HG03064 (cell line): ENCODE measurements around the gene APBB1IP.

Experiments
- ATAC-seq: cut with Tn5 transposase; IDR thresholded peaks from one replicate; pipeline ENCODE4 v1.9.1; 2021; ENCODE audit warnings: low read depth; ENCODE audit not compliant: unreplicated experiment

Gene APBB1IP

DNA sequence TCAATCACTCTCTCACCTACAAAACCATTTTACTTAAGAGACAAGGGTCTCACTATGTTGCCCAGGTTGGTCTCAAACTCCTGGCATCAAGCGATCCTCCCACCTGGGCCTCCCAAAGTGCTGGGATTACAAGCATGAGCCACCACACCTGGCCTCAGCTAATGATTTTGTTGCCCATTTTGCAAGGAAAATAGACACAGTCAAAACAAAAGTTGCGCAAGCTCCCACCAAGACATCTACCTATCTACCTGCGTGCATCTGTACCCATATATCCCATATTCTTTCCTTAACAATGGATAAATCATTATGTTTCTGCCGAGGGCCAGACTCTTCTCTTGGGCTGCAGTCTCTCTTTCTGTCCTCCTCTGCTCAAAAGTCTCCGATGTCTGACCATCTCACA is 67.3 kb downstream of the APBB1IP start:
- ATAC-seq = no peak

GRCh38 chr10:26506736-26507135 is 68.6 kb downstream of the APBB1IP start:
- ATAC-seq = no peak

DNA sequence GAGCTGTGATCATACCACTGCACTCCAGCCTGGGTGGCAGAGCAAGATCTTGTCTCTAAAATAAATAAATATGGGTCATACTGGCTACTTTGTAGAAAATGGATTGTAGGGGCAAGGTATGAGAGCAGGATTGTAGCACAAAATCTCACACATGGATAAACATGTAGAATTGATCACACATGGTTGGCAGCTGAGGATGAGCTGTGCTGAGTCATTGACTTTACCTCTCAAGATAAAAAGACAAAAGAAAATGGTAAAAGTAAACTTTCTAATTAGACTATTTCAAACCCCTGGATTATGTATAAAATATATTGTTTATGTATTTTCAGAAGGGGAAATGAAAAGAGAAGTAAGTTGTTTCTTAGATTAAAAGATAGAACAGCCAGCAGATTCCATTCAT is 69.3 kb downstream of the APBB1IP start:
- no peak for ATAC-seq

- no peak for ATAC-seq
Observed at GRCh38 chr10:26508016-26508415, 69.9 kb downstream of the APBB1IP start.

DNA sequence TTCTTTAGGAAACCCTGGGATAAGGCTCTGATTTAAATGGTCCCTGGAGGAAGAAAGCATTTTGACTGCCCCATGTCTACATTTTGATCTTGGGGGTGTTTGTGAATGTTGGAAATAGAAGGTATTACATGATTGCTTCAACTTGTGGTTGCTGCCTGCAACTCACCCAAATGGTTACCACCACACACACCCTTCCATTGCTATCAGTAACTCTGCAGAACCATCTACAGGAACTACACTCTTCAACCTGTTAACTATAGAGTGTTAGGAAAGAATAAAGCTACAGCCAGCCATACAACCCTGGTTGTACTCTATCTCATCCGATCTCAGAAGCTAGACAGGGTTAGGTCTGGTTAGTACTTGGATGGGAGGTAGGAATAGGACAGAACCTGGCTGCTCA is 71.2 kb downstream of the APBB1IP start:
- ATAC-seq = no peak

DNA sequence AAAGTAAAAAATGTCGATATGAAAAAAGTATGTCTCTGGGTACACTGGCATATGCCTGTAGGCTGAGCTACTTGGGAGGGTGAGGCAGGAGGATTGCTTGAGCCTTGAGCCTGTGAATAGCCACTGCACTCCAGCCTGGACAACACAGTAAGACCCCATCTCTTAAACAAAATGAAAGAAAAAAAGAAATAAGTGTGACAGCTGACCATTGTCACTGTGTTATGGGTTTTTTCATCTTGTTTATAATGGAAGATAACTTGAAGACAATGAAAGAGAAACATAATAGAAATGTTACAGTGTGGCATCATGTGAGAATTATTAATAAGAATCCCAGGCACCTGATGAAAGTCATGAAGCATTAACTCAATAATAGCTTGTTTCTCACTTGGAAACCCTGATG is 75.0 kb downstream of the APBB1IP start:
- ATAC-seq = no peak

- no peak for ATAC-seq
Observed at GRCh38 chr10:26516540-26517101, 78.5 kb downstream of the APBB1IP start.

DNA sequence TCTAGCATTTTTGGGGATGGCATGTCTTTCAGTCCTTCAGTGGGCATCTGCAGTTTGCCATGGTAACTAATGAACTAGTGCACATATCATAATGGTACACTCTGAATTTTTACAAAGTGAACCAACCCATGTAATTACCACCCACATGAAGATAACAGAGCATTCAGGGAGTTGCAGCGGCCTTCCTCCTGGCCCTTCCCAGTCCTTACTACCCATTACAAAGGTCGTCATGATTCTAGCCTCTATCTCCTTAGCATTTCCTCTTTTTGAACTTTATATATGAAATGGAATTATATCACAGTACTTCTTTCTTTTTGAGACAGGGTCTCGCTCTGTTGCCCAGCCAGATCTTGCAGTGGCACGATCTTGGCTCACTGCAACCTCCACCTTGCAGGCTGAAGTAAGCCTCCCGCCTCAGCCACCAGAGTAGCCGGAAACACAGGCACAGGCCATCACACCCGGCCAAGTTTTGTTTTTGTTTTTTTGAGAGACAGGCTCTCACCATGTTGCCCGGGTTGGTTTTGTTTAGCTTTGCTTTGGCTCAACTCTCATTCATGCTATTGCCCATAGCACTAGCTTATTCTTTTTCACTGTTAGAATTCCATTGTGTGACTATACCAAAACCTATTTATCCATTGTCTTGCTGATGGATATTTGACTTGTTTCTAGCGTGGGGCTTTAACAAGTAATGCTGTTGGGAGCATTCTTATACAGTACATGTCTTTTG is 79.2 kb downstream of the APBB1IP start:
- no peak for ATAC-seq

DNA sequence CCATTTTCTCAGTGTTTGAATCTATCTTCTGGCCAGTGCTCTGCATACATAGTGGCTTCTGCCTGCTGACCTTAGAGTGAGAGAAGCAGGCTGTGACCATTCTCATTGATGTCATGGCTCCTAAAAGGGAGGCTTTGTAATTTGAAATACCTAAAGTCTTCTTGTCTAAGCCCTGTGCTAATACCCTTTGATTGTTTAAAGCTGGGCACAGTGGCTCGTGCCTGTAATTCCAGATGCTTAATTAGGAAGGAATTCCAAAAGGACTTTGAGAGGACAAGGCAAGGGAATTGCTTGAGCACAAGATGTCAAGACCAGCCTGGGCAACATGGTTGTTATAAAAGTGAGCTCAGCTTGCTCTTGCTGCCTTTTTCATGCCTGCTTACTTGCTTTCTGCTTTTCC is 81.7 kb downstream of the APBB1IP start:
- no peak for ATAC-seq

GRCh38 chr10:26520575-26520974 is 82.4 kb downstream of the APBB1IP start:
- ATAC-seq = no peak

DNA sequence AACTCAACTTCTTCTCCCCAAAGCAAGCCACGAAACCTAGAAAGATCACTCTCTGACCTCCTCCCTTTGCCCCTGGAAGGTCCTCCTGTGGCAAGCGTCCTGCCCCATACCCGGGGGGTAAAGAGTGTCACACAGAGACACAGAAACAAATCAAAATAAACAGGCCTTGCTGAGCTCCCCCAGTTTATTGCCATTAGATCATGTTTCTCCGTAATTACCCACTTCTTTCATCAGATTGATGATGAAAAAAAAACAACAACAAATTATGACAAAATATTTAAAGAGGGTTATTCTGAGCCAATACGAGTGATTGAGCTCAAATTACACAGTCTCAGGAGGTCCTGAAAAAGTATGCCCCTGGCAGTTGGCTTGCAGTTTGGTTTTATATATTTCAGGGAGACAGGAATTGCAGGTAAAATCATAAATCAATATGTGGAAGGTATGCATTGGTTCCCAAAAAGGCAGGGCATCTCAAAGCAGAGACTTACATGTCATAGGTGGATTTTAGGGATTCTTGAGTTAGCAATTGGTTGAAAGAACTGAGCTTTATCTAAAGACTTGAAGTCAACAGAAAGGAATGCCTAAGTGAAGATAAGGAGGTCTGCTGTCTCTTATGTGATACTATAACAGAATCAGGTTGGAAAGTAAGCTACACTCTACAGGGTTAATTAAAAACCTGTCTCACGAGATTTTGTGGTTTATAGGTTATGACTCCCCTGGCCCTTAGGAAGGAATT is 86.2 kb downstream of the APBB1IP start:
- ATAC-seq = no peak

- ATAC-seq = no peak
Observed at GRCh38 chr10:26525586-26525985, 87.4 kb downstream of the APBB1IP start.

DNA sequence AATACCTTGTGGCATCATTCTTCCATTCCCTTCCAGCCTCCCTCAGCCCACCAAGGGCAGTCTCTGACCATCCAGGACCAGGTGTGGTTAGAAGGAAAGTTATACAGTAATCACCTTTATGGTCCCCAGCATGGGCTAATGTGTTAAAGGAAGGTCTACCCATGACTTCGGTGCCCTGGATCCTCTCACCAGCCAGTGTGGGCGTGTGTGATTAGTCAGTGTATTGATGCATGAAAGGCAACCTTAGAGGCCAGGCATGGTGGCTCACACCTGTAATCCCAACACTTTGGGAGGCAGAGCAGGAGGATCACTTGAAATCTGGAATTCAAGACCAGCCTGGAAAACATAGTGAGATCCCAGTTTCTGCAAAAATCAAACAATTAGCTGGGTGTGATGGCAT is 88.9 kb downstream of the APBB1IP start:
- ATAC-seq = no peak

DNA sequence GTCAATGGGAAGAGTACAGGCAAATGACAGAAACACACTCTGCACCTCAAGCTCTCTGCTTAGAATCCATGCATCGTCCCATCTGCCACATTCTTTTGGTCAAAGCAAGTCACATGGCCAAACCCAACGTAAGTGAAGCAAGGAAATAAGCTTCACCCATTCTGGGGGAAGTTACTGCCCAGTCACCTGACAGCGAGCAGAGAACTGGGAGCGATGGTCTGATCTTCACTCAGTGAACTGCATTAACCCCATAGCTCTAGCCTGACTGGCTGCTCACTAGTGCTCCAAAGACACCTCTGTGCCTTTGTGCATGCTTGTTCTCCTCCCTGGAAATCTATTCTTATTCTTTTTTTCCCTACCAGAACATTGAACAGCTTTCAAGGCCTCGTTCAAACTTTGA is 89.9 kb downstream of the APBB1IP start:
- ATAC-seq = no peak

DNA sequence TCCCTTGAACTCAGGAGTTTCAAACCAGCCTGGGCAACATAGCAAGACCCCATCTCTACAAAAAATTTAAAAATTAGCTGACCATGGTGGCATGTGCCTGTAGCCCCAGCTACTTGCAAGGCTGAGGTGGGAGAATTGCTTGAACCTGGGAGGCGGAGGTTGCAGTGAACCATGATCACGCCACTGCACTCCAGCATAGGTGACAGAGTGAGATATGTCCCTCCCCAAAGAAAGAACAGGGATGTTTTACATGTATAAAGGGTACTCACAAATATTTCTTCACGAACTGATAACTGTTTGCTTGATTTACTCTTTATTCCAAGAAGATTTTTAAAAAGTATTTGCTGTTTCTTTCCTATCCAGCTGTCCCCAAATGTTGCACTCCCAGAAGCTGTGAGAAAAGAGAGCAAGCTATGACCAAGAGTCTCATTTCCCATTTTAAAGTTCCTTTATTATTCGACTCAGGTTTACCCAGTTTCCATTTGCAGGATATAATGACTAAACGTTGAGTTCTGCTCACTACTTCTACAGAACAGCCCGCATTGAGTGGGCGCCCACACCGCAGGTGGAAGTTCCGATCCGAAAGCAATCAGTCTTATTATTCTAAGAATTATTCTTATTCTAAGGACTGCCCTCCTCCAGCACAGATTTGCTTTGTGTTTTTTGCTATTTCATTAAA is 90.7 kb downstream of the APBB1IP start:
- ATAC-seq = peak; percentile 63

- no peak for ATAC-seq
Observed at GRCh38 chr10:26534384-26534783, 96.2 kb downstream of the APBB1IP start.

- no peak for ATAC-seq
Observed at GRCh38 chr10:26540601-26541000, 102.5 kb downstream of the APBB1IP start.

DNA sequence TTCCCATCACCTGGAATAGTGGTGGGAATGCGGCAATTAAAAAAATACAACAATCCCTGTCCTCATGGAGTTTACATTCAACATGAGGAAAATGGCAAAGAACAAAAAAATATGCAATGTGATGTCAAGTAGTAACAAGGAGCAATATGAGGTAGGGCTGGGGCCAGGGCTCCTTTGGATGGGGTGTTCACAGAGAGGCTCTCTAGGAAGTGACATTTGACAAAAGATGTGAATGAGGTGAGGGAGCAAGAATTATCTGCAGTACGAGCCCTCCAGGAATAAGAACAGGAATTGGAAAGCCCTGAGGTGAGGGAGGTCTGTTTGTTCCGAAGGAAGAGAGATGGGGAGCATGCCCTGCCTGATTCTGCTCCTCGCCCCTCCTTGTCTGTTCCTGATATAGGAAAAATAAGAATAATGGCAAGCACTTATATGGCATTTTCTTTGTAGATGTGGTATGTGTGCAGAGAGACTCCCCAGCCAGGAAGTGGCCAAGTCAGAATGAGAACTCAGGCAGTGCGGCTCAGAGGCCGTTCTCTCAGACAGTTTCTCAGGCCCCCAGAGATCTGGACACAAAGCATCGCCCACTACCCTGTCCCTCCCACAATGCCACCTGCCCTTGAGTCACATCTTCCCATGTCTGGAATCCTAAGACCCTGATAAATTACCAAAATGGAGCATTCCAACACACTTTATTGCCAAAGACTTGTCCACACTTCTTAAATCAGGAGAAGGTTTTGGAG is 105.6 kb downstream of the APBB1IP start:
- peak; percentile 67 for ATAC-seq

DNA sequence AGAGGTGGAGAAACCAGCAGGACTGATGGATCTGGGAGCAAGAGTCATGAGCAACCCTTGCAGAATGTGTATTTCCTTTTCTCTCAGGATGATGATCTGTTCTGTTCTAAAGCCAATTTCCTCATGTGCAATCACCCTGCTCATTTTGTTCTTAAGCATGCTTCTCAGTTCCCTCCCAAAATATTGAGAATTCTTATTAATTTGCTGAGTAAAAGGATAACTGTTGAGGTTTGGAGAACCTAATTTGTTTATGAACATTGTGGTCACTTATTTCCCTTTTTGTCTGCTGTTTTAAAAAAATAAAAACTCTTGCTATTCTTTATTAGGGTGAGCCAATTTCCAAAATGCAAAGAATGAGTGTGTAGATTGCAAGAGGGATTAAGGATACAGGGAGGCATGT is 106.8 kb downstream of the APBB1IP start:
- no peak for ATAC-seq

DNA sequence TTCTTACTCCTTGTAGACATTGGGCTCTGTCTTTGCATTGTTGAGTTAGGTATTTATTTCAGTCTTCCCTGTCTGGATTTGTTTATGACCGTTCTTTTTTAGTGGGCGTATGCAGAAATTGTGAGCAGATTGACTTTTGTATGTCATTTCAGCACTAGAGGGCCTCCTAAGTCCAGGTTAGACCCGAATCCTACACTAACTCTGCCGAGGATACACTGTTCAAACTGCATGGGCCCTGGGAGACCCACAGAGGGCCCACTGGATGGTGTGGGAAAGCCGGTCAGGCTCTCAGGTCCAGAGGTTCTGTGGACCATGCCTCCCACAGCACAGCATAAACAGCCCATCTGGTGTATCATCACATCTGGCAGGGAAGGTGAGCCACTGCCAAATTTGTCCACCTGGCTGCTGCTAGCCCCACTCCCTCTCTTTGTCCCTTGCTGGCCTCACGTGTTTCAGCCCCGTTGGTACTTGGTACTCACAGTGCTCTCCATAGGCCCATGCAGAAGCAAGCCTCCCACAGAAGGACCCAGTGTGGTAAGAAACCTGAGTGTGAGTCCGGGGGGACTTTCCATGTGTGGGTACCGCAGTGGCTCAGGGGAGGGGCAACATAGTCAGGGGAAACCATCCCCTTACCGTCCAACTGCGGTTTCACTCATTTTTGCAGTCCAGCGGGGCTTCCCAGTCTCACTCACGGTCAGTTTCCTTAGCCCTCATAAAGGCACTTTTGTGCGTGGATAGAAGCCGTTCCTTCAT is 112.8 kb downstream of the APBB1IP start:
- ATAC-seq = no peak
